Mucosa of stomach (tissue), 1 donor: ENCODE data around the gene PPP2R1B.

Source experiments
- H3K27me3 ChIP-seq: one replicate; pipeline ENCODE4 v1.7.0; 2013; ENCODE audit warnings: mild to moderate bottlenecking, low read length; ENCODE audit not compliant: control insufficient read depth, insufficient read depth
- H3K36me3 ChIP-seq: one replicate; pipeline ENCODE4 v1.7.0; 2013; ENCODE audit warnings: low read length; ENCODE audit not compliant: control insufficient read depth, insufficient read depth
- H3K4me1 ChIP-seq: one replicate; pipeline ENCODE4 v1.7.0; 2013; ENCODE audit warnings: mild to moderate bottlenecking, low read length; ENCODE audit not compliant: control insufficient read depth, insufficient read depth
- H3K4me3 ChIP-seq: one replicate; pipeline ENCODE4 v1.7.0; 2013; ENCODE audit warnings: low read length
- H3K9ac ChIP-seq: one replicate; pipeline ENCODE4 v1.7.0; 2013; ENCODE audit warnings: mild to moderate bottlenecking, low read length, moderate library complexity
- H3K9me3 ChIP-seq: one replicate; pipeline ENCODE4 v1.7.0; 2013; ENCODE audit warnings: mild to moderate bottlenecking, low read length, moderate library complexity; ENCODE audit not compliant: control insufficient read depth
- donor health status: Pancreatic carcinoma.

PPP2R1B gene

GRCh38 chr11:111694851-111695250 is 71.3 kb downstream of the PPP2R1B start:
- H3K4me1 ChIP-seq, result peaks cover 7% of the 10 kb centered on the region
- H3K36me3 ChIP-seq, result no peaks in the 10 kb centered on the region
- no peaks in the 10 kb centered on the region for H3K9me3 ChIP-seq
- H3K9ac ChIP-seq, result no peak overlapping the region
- no peak overlapping the region for H3K4me3 ChIP-seq
- H3K27me3 ChIP-seq, result no peaks in the 10 kb centered on the region

GRCh38 chr11:111693224-111693937 is 72.8 kb downstream of the PPP2R1B start:
- H3K4me1 ChIP-seq, result peaks cover 7% of the 10 kb centered on the region
- H3K9me3 ChIP-seq, result no peaks in the 10 kb centered on the region
- H3K36me3 ChIP-seq, result peaks cover 1% of the 10 kb centered on the region
- no peaks in the 10 kb centered on the region for H3K27me3 ChIP-seq
- no peak overlapping the region for H3K9ac ChIP-seq
- no peak overlapping the region for H3K4me3 ChIP-seq

GRCh38 chr11:111691741-111692140 is 74.4 kb downstream of the PPP2R1B start:
- Histone ChIP-seq H3K4me1 (peaks cover 7% of the 10 kb centered on the region), H3K9me3 (no peaks in the 10 kb centered on the region), H3K9ac (no peak overlapping the region), H3K27me3 (no peaks in the 10 kb centered on the region), H3K36me3 (peaks cover 6% of the 10 kb centered on the region), H3K4me3 (no peak overlapping the region)

GRCh38 chr11:111691176-111691575 is 75.0 kb downstream of the PPP2R1B start:
- Histone ChIP-seq H3K27me3 (no peaks in the 10 kb centered on the region), H3K9ac (no peak overlapping the region), H3K9me3 (no peaks in the 10 kb centered on the region), H3K36me3 (peaks cover 6% of the 10 kb centered on the region), H3K4me3 (no peak overlapping the region), H3K4me1 (peaks cover 7% of the 10 kb centered on the region)

GRCh38 chr11:111688013-111688412 is 78.2 kb downstream of the PPP2R1B start:
- Histone ChIP-seq H3K27me3 (no peaks in the 10 kb centered on the region), H3K9me3 (no peaks in the 10 kb centered on the region), H3K9ac (no peak overlapping the region), H3K36me3 (peaks cover 6% of the 10 kb centered on the region), H3K4me3 (no peak overlapping the region), H3K4me1 (no peaks in the 10 kb centered on the region)

- peaks cover 6% of the 10 kb centered on the region for H3K36me3 ChIP-seq
- no peaks in the 10 kb centered on the region for H3K27me3 ChIP-seq
- H3K4me3 ChIP-seq, result no peak overlapping the region
- H3K9ac ChIP-seq, result no peak overlapping the region
- no peaks in the 10 kb centered on the region for H3K4me1 ChIP-seq
- no peaks in the 10 kb centered on the region for H3K9me3 ChIP-seq
Measured at GRCh38 chr11:111684251-111684650, 81.9 kb downstream of the PPP2R1B start.

- no peaks in the 10 kb centered on the region for H3K27me3 ChIP-seq
- no peak overlapping the region for H3K9ac ChIP-seq
- H3K4me1 ChIP-seq, result no peaks in the 10 kb centered on the region
- H3K4me3 ChIP-seq, result no peak overlapping the region
- H3K9me3 ChIP-seq, result no peaks in the 10 kb centered on the region
- peaks cover 6% of the 10 kb centered on the region for H3K36me3 ChIP-seq
Measured at GRCh38 chr11:111683806-111684205, 82.4 kb downstream of the PPP2R1B start.

- Histone ChIP-seq H3K9me3 (no peaks in the 10 kb centered on the region), H3K4me1 (no peaks in the 10 kb centered on the region), H3K36me3 (no peaks in the 10 kb centered on the region), H3K27me3 (no peaks in the 10 kb centered on the region), H3K4me3 (no peak overlapping the region), H3K9ac (no peak overlapping the region)
Measured at GRCh38 chr11:111680486-111681175, 85.6 kb downstream of the PPP2R1B start.
